Measurements from ENCODE around the gene CDHR3. TPM values are rescaled to one million over a fixed set of nuclear protein-coding genes. Genes with fewer than 3 reads are reported as not detected.

The CDHR3 gene
- total RNA-seq, 2 experiments from 2014 or later: 0.42 to 2.8 TPM

GRCh38 chr7:105985229-105985628 is 22.2 kb downstream of the CDHR3 start:
- Histone ChIP-seq H3K79me2 (ENCODE audit: insufficient read depth, low read depth, low read length) (no peaks in the 10 kb centered on the region), H3K27ac (ENCODE audit: low read depth, low read length, poor library complexity, severe bottlenecking) (no peak overlapping the region), H2AFZ (ENCODE audit: low read length) (no peak overlapping the region), H3K4me3 (ENCODE audit: low read depth, low read length, poor library complexity, severe bottlenecking) (no peak overlapping the region), H3K9me2 (ENCODE audit: insufficient read depth, low read length) (no peaks in the 10 kb centered on the region), H4K20me1 (ENCODE audit: insufficient read depth, low read length) (no peaks in the 10 kb centered on the region), H3K36me3 (ENCODE audit: insufficient read depth, low read length) (no peaks in the 10 kb centered on the region), H3K4me2 (ENCODE audit: low read length) (no peak overlapping the region), H3K4me1 (ENCODE audit: insufficient read depth, low read length, poor library complexity, severe bottlenecking) (no peaks in the 10 kb centered on the region), H3K9me3 (ENCODE audit: low read length) (no peaks in the 10 kb centered on the region)
- POLR2A ChIA-PET: interaction anchor here (0.5 to 0.7 kb wide), 2 partner anchors 71 to 730 kb away, joined by 3 to 4 read pairs; no protein-coding TSS in a partner anchor
- no peak for DNase-seq (ENCODE audit: low spot score)
- no TSS peak for BruUV-seq (replicated peaks)
- CTCF ChIA-PET (ENCODE audit: unreplicated experiment): interaction anchor here (0.9 kb wide), 1 partner anchor 38 kb away, joined by 3 read pairs; no protein-coding TSS in a partner anchor
- TF ChIP-seq EZH2phosphoT487 (IDR thresholded peaks at IDR 0.05; ENCODE audit: borderline replicate concordance, low read depth, low read length): no peak
- TF ChIP-seq, protein P1, sequence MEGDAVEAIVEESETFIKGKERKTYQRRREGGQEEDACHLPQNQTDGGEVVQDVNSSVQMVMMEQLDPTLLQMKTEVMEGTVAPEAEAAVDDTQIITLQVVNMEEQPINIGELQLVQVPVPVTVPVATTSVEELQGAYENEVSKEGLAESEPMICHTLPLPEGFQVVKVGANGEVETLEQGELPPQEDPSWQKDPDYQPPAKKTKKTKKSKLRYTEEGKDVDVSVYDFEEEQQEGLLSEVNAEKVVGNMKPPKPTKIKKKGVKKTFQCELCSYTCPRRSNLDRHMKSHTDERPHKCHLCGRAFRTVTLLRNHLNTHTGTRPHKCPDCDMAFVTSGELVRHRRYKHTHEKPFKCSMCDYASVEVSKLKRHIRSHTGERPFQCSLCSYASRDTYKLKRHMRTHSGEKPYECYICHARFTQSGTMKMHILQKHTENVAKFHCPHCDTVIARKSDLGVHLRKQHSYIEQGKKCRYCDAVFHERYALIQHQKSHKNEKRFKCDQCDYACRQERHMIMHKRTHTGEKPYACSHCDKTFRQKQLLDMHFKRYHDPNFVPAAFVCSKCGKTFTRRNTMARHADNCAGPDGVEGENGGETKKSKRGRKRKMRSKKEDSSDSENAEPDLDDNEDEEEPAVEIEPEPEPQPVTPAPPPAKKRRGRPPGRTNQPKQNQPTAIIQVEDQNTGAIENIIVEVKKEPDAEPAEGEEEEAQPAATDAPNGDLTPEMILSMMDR (conservative IDR thresholded peaks at IDR 0.05; ENCODE audit: low read length): no peak
- intact Hi-C loops (cut with micrococcal nuclease; ENCODE audit: unreplicated experiment): no loop called here

GRCh38 chr7:105985672-105986215 is 22.7 kb downstream of the CDHR3 start:
- Histone ChIP-seq H3K9me3 (ENCODE audit: low read length) (no peaks in the 10 kb centered on the region), H3K27ac (ENCODE audit: low read depth, low read length, poor library complexity, severe bottlenecking) (no peak overlapping the region), H3K36me3 (ENCODE audit: insufficient read depth, low read length) (no peaks in the 10 kb centered on the region), H3K4me1 (ENCODE audit: insufficient read depth, low read length, poor library complexity, severe bottlenecking) (no peaks in the 10 kb centered on the region), H3K4me3 (ENCODE audit: low read depth, low read length, poor library complexity, severe bottlenecking) (no peak overlapping the region), H2AFZ (ENCODE audit: low read length) (no peak overlapping the region), H3K79me2 (ENCODE audit: insufficient read depth, low read depth, low read length) (no peaks in the 10 kb centered on the region), H3K9me2 (ENCODE audit: insufficient read depth, low read length) (no peaks in the 10 kb centered on the region), H4K20me1 (ENCODE audit: insufficient read depth, low read length) (no peaks in the 10 kb centered on the region), H3K4me2 (ENCODE audit: low read length) (no peak overlapping the region)
- TF ChIP-seq EZH2phosphoT487 (IDR thresholded peaks at IDR 0.05; ENCODE audit: borderline replicate concordance, low read depth, low read length): no peak
- ChIA-PET CTCF (ENCODE audit: unreplicated experiment) (no interaction called here), POLR2A (interaction anchor here (0.6 kb wide), 1 partner anchor 592 kb away, joined by 4 read pairs; no protein-coding TSS in a partner anchor)
- no peak for DNase-seq (ENCODE audit: low spot score)
- intact Hi-C loops (cut with micrococcal nuclease; ENCODE audit: unreplicated experiment): no loop called here
- no TSS peak for BruUV-seq (replicated peaks)

DNA sequence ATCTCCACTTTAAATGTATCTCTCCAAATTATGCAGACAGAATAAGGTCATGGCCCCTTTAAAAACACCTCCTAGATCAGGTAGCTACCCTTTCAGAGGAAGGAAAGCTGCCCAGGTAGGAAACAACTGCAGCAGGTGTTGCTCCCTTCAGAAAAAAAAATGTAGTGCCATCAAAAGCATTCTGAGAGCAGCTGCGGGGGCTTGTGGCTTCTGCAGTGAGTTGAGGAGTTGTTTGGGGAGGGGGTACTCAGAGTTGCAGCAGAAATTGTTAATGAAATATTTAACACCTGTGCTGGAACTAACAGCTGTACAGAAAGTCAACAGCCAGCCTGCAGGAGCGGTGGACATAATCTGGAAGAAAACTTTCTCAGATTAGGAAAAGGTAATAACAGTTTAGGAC is 24.0 kb downstream of the CDHR3 start:
- no peaks in the 10 kb centered on the region for H3K36me3 ChIP-seq (ENCODE audit: insufficient read depth, low read length)
- no peaks in the 10 kb centered on the region for H3K9me3 ChIP-seq (ENCODE audit: low read length)
- ChIA-PET POLR2A (no interaction called here), CTCF (ENCODE audit: unreplicated experiment) (no interaction called here)
- BruUV-seq (replicated peaks): no TSS peak
- H4K20me1 ChIP-seq (ENCODE audit: insufficient read depth, low read length): no peaks in the 10 kb centered on the region
- no peak overlapping the region for H2AFZ ChIP-seq (ENCODE audit: low read length)
- no peak overlapping the region for H3K27ac ChIP-seq (ENCODE audit: low read depth, low read length, poor library complexity, severe bottlenecking)
- H3K4me3 ChIP-seq (ENCODE audit: low read depth, low read length, poor library complexity, severe bottlenecking): no peak overlapping the region
- intact Hi-C loops (cut with micrococcal nuclease; ENCODE audit: unreplicated experiment): no loop called here
- no peaks in the 10 kb centered on the region for H3K79me2 ChIP-seq (ENCODE audit: insufficient read depth, low read depth, low read length)
- no peaks in the 10 kb centered on the region for H3K4me1 ChIP-seq (ENCODE audit: insufficient read depth, low read length, poor library complexity, severe bottlenecking)
- no peak overlapping the region for H3K4me2 ChIP-seq (ENCODE audit: low read length)
- H3K9me2 ChIP-seq (ENCODE audit: insufficient read depth, low read length): no peaks in the 10 kb centered on the region
- no peak for DNase-seq (ENCODE audit: low spot score)
- TF ChIP-seq, protein P1 (conservative IDR thresholded peaks at IDR 0.05; ENCODE audit: low read length): no peak
- TF ChIP-seq EZH2phosphoT487 (IDR thresholded peaks at IDR 0.05; ENCODE audit: borderline replicate concordance, low read depth, low read length): no peak

Measured in OCI-LY7 (cell line).